Measurements from ENCODE around the gene ZMPSTE24. TPM values are rescaled to one million over a fixed set of nuclear protein-coding genes. Genes with fewer than 3 reads are reported as not detected.
"Not testable (repeated sequence)": the region's sequence is repeated elsewhere in the genome, so short reads cannot be mapped to it uniquely, and the experiment has no call there.

Gene ZMPSTE24
- total RNA-seq (10 to 100 TPM in 5 of 6 donors, 1 to 10 TPM in 1; 9.9 to 29.8 (median 12.4) TPM), polyA plus RNA-seq (10 to 100 TPM in 1 of 2 donors, 1 to 10 TPM in 1; 6.9 to 17.0 TPM)

DNA sequence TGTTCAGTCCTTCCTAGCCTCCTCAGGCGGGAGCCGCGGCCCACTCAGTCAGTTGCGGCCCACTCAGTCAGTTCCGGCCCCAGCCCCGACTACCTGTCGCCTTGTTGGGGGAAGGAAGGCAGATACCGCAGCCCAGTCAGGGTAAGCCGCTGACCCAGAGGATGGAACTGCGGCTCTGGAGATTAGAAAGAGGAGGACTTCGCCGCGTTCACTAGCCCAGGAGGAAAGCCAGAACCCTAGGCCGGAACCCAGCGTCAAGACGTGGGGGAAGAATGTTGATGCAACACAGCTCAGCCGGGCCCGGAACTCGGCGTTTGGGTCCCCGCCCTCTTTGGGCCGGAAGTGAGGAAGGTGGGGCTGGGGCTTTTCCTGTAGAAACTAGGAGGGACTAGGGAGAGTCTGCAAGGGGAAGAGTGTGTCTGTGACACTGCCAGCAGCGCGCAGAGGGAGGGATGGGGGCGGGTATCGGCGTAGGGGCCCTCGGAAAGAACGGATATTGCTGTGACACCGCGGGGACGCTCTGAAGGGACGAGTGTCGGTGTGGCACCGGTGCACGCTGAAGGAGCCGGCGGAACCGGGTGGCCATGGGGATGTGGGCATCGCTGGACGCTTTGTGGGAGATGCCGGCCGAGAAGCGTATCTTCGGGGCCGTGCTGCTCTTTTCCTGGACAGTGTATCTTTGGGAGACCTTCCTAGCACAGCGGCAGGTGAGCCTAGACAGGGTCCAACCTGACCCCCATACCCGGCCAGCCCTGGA lies at the start of gene ZMPSTE24:
Gene ZMPSTE24, plus strand, starts transcription at position 549 of the 757 bp plus-strand sequence. Its CDS starts 36 bp downstream, at position 585.
- Histone ChIP-seq H3K4me3 (peak within 1 kb of the TSS; percentile 59 to 83 (median 75)), H3K27me3 (no peaks in the 10 kb centered on the region), H3K27ac (peak within 1 kb of the TSS; percentile 86 to 96 (median 90)), H3K4me1 (peaks cover 6 to 12% (median 12%) of the 10 kb centered on the region in 3 donors), H3K9me3 (no peaks in the 10 kb centered on the region), H3K36me3 (peaks cover 0 to 5% (median 0%) of the 10 kb centered on the region in 3 donors)
- 0% methylated on average over 48 of the region's 48 CpGs for WGBS, 2 donors
- peak; percentile 97 to 99 (median 98) for ATAC-seq
- TF ChIP-seq, protein P1, sequence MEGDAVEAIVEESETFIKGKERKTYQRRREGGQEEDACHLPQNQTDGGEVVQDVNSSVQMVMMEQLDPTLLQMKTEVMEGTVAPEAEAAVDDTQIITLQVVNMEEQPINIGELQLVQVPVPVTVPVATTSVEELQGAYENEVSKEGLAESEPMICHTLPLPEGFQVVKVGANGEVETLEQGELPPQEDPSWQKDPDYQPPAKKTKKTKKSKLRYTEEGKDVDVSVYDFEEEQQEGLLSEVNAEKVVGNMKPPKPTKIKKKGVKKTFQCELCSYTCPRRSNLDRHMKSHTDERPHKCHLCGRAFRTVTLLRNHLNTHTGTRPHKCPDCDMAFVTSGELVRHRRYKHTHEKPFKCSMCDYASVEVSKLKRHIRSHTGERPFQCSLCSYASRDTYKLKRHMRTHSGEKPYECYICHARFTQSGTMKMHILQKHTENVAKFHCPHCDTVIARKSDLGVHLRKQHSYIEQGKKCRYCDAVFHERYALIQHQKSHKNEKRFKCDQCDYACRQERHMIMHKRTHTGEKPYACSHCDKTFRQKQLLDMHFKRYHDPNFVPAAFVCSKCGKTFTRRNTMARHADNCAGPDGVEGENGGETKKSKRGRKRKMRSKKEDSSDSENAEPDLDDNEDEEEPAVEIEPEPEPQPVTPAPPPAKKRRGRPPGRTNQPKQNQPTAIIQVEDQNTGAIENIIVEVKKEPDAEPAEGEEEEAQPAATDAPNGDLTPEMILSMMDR (IDR thresholded peaks at IDR 0.05): no peak
- FAIRE-seq: peak; percentile 67
- peak; percentile 92 to 98 (median 96) for DNase-seq
- intact Hi-C loops (cut with DNase I): no loop called here

- intact Hi-C loops (cut with DNase I): no loop called here
- Histone ChIP-seq H3K4me3 (no peak overlapping the region), H3K27ac (no peak overlapping the region), H3K27me3 (no peaks in the 10 kb centered on the region), H3K9me3 (no peaks in the 10 kb centered on the region), H3K4me1 (no peaks in the 10 kb centered on the region), H3K36me3 (no peaks in the 10 kb centered on the region)
- no peak for ATAC-seq
- no peak for FAIRE-seq
- TF ChIP-seq, protein P1 (IDR thresholded peaks at IDR 0.05): no peak
- WGBS, 2 donors: 81 to 87% methylated on average over 3 of the region's 3 CpGs
- DNase-seq: no peak
These were observed 47.4 kb upstream of the ZMPSTE24 start for GRCh38 chr1:40210511-40211204.

GRCh38 chr1:40218333-40218732 lies 39.7 kb upstream of the ZMPSTE24 start:
- FAIRE-seq: no peak
- Histone ChIP-seq H3K27me3 (no peaks in the 10 kb centered on the region), H3K27ac (no peak overlapping the region), H3K4me3 (no peak overlapping the region), H3K9me3 (no peaks in the 10 kb centered on the region), H3K36me3 (no peaks in the 10 kb centered on the region), H3K4me1 (no peaks in the 10 kb centered on the region)
- intact Hi-C loops (cut with DNase I): no loop called here
- TF ChIP-seq, protein P1 (IDR thresholded peaks at IDR 0.05): no peak
- ATAC-seq: no peak
- no peak for DNase-seq
- WGBS, 2 donors: 94 to 99% methylated on average over 5 of the region's 5 CpGs

DNA sequence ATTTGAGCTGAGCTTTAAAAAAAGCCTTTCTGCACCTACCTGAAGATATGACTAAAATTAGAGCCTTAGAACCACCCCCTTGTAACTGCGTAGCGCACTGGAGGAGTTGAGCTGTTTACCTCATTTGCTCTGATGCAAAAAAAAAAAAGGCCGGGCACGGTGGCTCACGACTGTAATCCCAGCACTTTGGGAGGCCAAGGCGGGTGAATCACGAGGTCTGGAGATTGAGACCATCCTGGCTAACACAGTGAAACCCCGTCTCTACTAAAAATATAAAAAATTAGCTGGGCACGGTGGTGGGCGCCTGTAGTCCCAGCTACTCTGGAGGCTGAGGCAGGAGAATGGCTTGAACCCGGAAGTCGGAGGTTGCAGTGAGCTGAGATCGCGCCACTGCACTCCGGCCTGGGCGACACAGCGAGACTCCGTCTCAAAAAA lies 36.5 kb upstream of the ZMPSTE24 start:
- FAIRE-seq; H3K36me3 ChIP-seq; H3K27me3 ChIP-seq; H3K27ac ChIP-seq; intact Hi-C loops (cut with DNase I); H3K4me1 ChIP-seq; ATAC-seq; H3K4me3 ChIP-seq; H3K9me3 ChIP-seq; DNase-seq: not testable (repeated sequence)
- WGBS, 2 donors: 97 to 98% methylated on average over 18 of the region's 18 CpGs

DNA sequence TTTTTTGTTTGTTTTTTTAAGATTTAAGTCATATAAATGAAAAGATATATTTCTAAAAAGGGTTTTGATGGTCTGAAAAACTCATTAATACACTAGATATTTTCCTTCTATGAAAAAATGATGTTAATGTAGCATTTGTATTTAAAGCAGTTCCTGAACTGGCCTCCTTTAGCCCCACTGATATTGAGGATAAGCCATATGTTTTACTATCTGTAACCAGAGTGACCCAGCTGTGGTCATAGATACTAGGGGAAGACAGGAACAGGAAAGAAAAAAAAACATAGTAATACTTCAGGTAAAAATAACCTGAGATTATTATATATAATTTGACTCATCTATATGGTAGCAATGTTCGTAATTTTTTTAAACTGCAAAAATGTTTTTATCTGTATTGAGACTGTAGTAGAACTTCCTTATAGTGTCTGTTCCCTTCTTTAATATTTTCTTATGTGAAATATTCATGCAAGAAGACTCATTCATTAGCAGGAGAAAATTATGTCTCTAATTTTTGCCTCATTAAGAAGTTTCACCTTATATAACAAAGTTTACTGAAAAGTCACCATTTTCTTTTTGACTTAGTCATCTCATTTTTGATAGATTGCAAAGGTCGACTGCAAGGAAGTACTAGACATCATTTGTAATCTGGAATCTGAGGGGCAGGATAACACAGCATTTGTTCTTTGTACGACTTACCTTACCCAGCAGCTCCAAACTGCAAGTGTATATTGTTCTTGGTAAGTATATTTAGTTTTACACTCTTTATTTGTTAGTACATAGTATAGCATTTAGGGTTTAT lies 35.9 kb upstream of the ZMPSTE24 start:
- Histone ChIP-seq H3K4me3 (no peak overlapping the region), H3K36me3 (no peaks in the 10 kb centered on the region), H3K4me1 (no peaks in the 10 kb centered on the region), H3K9me3 (no peaks in the 10 kb centered on the region), H3K27ac (no peak overlapping the region), H3K27me3 (no peaks in the 10 kb centered on the region)
- FAIRE-seq (no peak), DNase-seq (no peak), ATAC-seq (no peak)
- 76 to 78% methylated on average over 3 of the region's 3 CpGs for WGBS, 2 donors
- TF ChIP-seq, protein P1 (IDR thresholded peaks at IDR 0.05): no peak
- intact Hi-C loops (cut with DNase I): no loop called here
